DOHH2 (cell line): ENCODE data around the gene RAB10.

Experiments used
- EZH2phosphoT487 ChIP-seq: fragments of 200-600 bp; sonication (generic); IDR thresholded peaks from 2 replicates; pipeline ENCODE4 v1.6.1; 2017; ENCODE audit warnings: borderline replicate concordance, mild to moderate bottlenecking, antibody characterized with exemption, low read length, moderate library complexity, mixed read lengths
- TF ChIP-seq, protein P1 (sequence below): fragments of 200-600 bp; sonication (generic); IDR thresholded peaks from one replicate; pipeline ENCODE4 v1.5.1; 2014; ENCODE audit warnings: antibody characterized with exemption, mild to moderate bottlenecking, low read depth, low read length; ENCODE audit not compliant: poor library complexity, severe bottlenecking

DNA sequence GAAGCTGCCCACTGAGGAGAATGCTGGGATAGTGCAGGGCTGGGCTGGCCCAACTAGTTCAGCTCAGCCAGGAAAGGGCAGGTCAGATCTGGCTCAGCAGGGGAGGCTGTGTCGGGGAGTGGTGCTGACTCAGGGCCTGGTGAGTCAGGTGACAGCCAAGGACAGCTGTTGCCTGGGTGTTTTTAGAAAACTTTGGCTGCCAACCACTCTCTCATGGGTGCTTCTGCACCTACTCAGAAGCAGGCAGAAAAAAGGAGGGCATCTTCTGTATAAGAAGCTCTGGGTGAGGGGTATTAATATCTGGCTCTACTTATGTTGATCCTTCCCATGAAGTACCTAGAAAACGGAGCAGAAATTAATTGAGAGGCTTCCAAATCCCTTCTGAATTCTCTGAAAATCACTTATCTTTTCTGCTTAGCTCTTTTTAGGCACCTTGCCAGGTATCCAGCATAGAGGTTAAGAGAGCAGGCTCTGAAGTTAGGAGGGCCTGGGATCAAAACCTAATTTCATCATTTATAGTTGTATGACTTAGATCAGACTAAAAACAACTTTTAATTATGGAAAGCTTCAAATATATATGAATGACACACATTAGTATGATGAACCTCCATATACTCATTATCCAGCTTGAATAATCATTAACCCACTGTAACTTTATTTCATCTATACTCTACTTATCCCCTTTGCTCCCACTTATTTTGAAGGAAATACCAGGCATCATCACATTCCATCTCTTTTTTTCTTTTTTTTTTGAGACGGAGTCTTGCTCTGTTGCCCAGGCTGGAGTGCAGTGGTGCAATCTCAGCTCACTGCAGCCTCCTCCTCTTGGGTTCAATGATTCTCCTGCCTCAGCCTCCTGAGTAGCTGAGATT, 15.5 kb upstream of the RAB10 start:
- TF ChIP-seq, protein P1, sequence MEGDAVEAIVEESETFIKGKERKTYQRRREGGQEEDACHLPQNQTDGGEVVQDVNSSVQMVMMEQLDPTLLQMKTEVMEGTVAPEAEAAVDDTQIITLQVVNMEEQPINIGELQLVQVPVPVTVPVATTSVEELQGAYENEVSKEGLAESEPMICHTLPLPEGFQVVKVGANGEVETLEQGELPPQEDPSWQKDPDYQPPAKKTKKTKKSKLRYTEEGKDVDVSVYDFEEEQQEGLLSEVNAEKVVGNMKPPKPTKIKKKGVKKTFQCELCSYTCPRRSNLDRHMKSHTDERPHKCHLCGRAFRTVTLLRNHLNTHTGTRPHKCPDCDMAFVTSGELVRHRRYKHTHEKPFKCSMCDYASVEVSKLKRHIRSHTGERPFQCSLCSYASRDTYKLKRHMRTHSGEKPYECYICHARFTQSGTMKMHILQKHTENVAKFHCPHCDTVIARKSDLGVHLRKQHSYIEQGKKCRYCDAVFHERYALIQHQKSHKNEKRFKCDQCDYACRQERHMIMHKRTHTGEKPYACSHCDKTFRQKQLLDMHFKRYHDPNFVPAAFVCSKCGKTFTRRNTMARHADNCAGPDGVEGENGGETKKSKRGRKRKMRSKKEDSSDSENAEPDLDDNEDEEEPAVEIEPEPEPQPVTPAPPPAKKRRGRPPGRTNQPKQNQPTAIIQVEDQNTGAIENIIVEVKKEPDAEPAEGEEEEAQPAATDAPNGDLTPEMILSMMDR, result no peak
- TF ChIP-seq EZH2phosphoT487, result no peak
